ENCODE measurements around the gene USH1G.

Gene USH1G

GRCh38 chr17:74866198-74866835 lies 56.7 kb downstream of the USH1G start:
- Mint-ChIP-seq H3K4me3 (no peak overlapping the region), H3K36me3 (no peaks in the 10 kb centered on the region), H3K27me3 (peaks cover 1% of the 10 kb centered on the region), H3K27ac (no peak overlapping the region), H3K9me3 (no peaks in the 10 kb centered on the region), H3K4me1 (peaks cover 10% of the 10 kb centered on the region)
